Keratinocyte (primary cell): Measurements from ENCODE around the gene ASTN2. TPM values are rescaled to one million over a fixed set of nuclear protein-coding genes. Genes with fewer than 3 reads are reported as not detected.

Source experiments
- DNase-seq: peaks from one replicate; pipeline ENCODE4 v3.0.0-alpha.2; 2011; ENCODE audit warnings: low read depth, missing footprints, low spot score
- FAIRE-seq: peaks from 2 replicates; lab custom pipeline; 2011; peaks lifted over from hg19 to GRCh38; lab: Jason Lieb, UNC
- H2AFZ ChIP-seq: 2 replicates; pipeline ENCODE4 v1.6.0; 2012; ENCODE audit warnings: low read length, control low read depth, inconsistent platforms; ENCODE audit not compliant: control insufficient read depth
- H3K27ac ChIP-seq: 2 replicates; pipeline ENCODE4 v1.5.1; 2011; ENCODE audit warnings: low read length; ENCODE audit not compliant: control insufficient read depth, insufficient read depth
- H3K27me3 ChIP-seq: 3 replicates; pipeline ENCODE4 v1.6.0; 2011; ENCODE audit warnings: low read length; ENCODE audit not compliant: control insufficient read depth, insufficient read depth; ENCODE audit errors: extremely low read depth
- H3K36me3 ChIP-seq, 2 experiments: 2 replicates in 1 of 2; 3 replicates in 1 of 2; pipeline ENCODE4 v1.5.1; 2011; ENCODE audit warnings: low read length in 2 of 2, mild to moderate bottlenecking in 1 of 2; ENCODE audit not compliant: control insufficient read depth in 2 of 2, insufficient read depth in 2 of 2; ENCODE audit errors: extremely low read depth in 1 of 2
- H3K4me1 ChIP-seq: 3 replicates; pipeline ENCODE4 v1.5.1; 2011; ENCODE audit warnings: low read length; ENCODE audit not compliant: control insufficient read depth, insufficient read depth; ENCODE audit errors: extremely low read depth
- H3K4me2 ChIP-seq: 3 replicates; pipeline ENCODE4 v1.6.0; 2011; ENCODE audit warnings: low read depth, low read length; ENCODE audit not compliant: control insufficient read depth, insufficient read depth; ENCODE audit errors: extremely low read depth
- H3K4me3 ChIP-seq, 3 experiments: fragments of 200-600 bp in 1 of 3; sonication (generic) in 1 of 3; 2 replicates in 2 of 3; 3 replicates in 1 of 3; pipeline ENCODE4 v1.5.1; 2011 to 2016; ENCODE audit warnings: low read length in 3 of 3, mild to moderate bottlenecking in 3 of 3, control low read depth in 2 of 3, inconsistent platforms in 1 of 3, low read depth in 1 of 3, mixed read lengths in 1 of 3, mixed run types in 1 of 3, moderate library complexity in 1 of 3; ENCODE audit not compliant: control insufficient read depth in 2 of 3, insufficient read depth in 2 of 3; ENCODE audit errors: extremely low read depth in 1 of 3
- H3K79me2 ChIP-seq: 2 replicates; pipeline ENCODE4 v1.6.0; 2012; ENCODE audit warnings: low read length; ENCODE audit not compliant: control insufficient read depth, insufficient read depth
- H3K9ac ChIP-seq: 3 replicates; pipeline ENCODE4 v1.6.0; 2011; ENCODE audit warnings: low read length; ENCODE audit not compliant: control insufficient read depth, insufficient read depth; ENCODE audit errors: extremely low read depth
- H3K9me1 ChIP-seq: 3 replicates; pipeline ENCODE4 v1.6.0; 2011; ENCODE audit warnings: low read length; ENCODE audit not compliant: control insufficient read depth, insufficient read depth; ENCODE audit errors: extremely low read depth
- H3K9me3 ChIP-seq: 2 replicates; pipeline ENCODE4 v1.5.1; 2012; ENCODE audit warnings: low read depth, low read length; ENCODE audit not compliant: control insufficient read depth
- H4K20me1 ChIP-seq: 3 replicates; pipeline ENCODE4 v1.6.0; 2011; ENCODE audit warnings: low read length; ENCODE audit not compliant: control insufficient read depth, insufficient read depth; ENCODE audit errors: extremely low read depth
- CTCF ChIP-seq, 3 experiments: IDR thresholded peaks in 1 of 3; conservative IDR thresholded peaks in 1 of 3; optimal IDR thresholded peaks in 1 of 3; 2 replicates in 2 of 3; 3 replicates in 1 of 3; pipeline versions ENCODE3 to v1.5.1; 2011; ENCODE audit warnings: low read length in 3 of 3, mild to moderate bottlenecking in 3 of 3, moderate library complexity in 2 of 3, control low read depth in 1 of 3, inconsistent platforms in 1 of 3; ENCODE audit not compliant: insufficient read depth in 2 of 3; ENCODE audit errors: extremely low read depth in 1 of 3
- EZH2 ChIP-seq: IDR thresholded peaks from one replicate; pipeline ENCODE4 v1.6.1; 2012; ENCODE audit warnings: inconsistent platforms, mild to moderate bottlenecking, low read length, moderate library complexity
- dilution Hi-C: fragments of 300-500 bp; cut with MboI; formaldehyde crosslinking; loops from one replicate; pipeline ENCODE4 v1.7.0; 2020; ENCODE audit warnings: low sequenced_read_pairs; ENCODE audit not compliant: extremely low pct_ligation_motif_present
- polyA plus RNA-seq, 5 experiments: library from polyadenylated mRNA; depleted of rRNA in 3 of 5; stranded (reverse) in 3 of 5; stranded (forward) in 1 of 5; unstranded in 1 of 5; fragments of >200 nt; gene quantifications; 1 replicate in 1 of 5; 2 replicates in 3 of 5; 3 replicates in 1 of 5; pipeline versions ENCODE4 v1.2.1 to v1.2.3, GENCODE V29; 2011 to 2012; ENCODE audit warnings: missing spikeins in 2 of 5, low read depth in 1 of 5, low replicate concordance in 1 of 5

Gene ASTN2
- polyA plus RNA-seq, 1 donor (not counting 4 experiments of a cell fraction or from before 2014, with no cell fraction given): 0.31 TPM

DNA sequence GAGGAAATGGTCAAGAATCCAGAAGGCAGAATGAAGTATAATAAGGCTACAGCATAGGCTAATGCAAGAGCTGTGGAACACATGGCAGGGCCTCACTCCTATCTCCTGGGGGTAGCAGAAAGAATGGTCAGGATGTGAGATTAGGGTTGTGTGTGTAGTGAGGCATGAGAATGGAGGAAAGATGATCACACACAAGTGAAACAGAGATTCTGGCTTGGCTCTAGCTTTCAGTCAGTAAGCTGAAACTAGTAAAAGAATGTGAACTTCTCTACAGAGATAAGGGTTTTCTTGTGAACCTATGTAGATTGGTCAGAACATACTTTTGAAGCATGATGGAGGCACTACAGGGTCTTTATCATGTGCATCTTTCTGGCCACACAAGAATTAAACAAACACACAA is 298.8 kb downstream of the ASTN2 start:
- dilution Hi-C loops: no loop called here
- Histone ChIP-seq H3K9me3 (no peaks in the 10 kb centered on the region), H3K4me2 (no peak overlapping the region), H4K20me1 (no peaks in the 10 kb centered on the region), H3K36me3 (no peaks in the 10 kb centered on the region), H3K27me3 (no peaks in the 10 kb centered on the region), H3K9me1 (no peaks in the 10 kb centered on the region), H3K4me3 (no peak overlapping the region), H3K4me1 (no peaks in the 10 kb centered on the region), H3K9ac (no peak overlapping the region), H3K79me2 (no peaks in the 10 kb centered on the region), H2AFZ (no peak overlapping the region), H3K27ac (no peak overlapping the region)
- DNase-seq: no peak
- TF ChIP-seq CTCF (optimal IDR thresholded peaks at IDR 0.05 in 1 of 3, IDR thresholded peaks at IDR 0.05 in 1 of 3, conservative IDR thresholded peaks at IDR 0.05 in 1 of 3; ENCODE audit: extremely low read depth in 1 of 3, insufficient read depth in 2 of 3, low read length in 3 of 3): no peak
- no peak for TF ChIP-seq EZH2
- FAIRE-seq: no peak

DNA sequence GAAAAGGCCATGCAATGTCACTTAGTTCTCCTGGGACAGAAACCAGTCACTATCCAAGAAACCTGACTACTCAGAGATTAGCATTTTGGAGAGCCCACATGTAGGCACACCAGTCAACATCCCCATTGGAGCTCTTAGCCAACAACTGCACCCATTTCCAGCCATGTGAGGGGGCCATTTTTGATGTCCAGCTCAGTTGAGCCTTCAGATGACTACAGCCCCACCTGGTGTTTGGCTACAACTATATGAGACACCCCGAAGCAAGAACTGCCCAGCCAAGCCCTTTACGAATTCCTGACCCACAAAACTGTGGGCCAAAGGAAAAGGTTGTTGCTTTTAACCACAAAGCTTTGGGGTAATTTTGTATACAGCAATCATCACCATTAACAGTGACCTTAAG is 300.1 kb downstream of the ASTN2 start:
- no peaks in the 10 kb centered on the region for H3K79me2 ChIP-seq
- H3K9ac ChIP-seq: no peak overlapping the region
- H3K9me3 ChIP-seq: no peaks in the 10 kb centered on the region
- no peaks in the 10 kb centered on the region for H3K36me3 ChIP-seq
- H3K27me3 ChIP-seq: no peaks in the 10 kb centered on the region
- dilution Hi-C loops: no loop called here
- H3K27ac ChIP-seq: no peak overlapping the region
- H4K20me1 ChIP-seq: no peaks in the 10 kb centered on the region
- FAIRE-seq (no peak), DNase-seq (no peak)
- no peaks in the 10 kb centered on the region for H3K4me1 ChIP-seq
- no peaks in the 10 kb centered on the region for H3K9me1 ChIP-seq
- no peak overlapping the region for H3K4me2 ChIP-seq
- TF ChIP-seq EZH2 (no peak), CTCF (optimal IDR thresholded peaks at IDR 0.05 in 1 of 3, IDR thresholded peaks at IDR 0.05 in 1 of 3, conservative IDR thresholded peaks at IDR 0.05 in 1 of 3; ENCODE audit: extremely low read depth in 1 of 3, insufficient read depth in 2 of 3, low read length in 3 of 3) (peak in 1 of 3 experiments; percentile 30)
- H3K4me3 ChIP-seq: no peak overlapping the region
- no peak overlapping the region for H2AFZ ChIP-seq
